Spleen (tissue), 11 donors: ENCODE results near the gene PGLYRP3. TPM values are rescaled to one million over a fixed set of nuclear protein-coding genes. Genes with fewer than 3 reads are reported as not detected.

Experiments used
- DNase-seq: peaks from one replicate; pipeline ENCODE4 v3.0.0-alpha.2; 2020
- H3K27ac ChIP-seq, 8 donors: fragments of 200-600 bp; sonication (generic) in 7 of 8; 1 replicate in 4 of 8; 2 replicates in 4 of 8; pipeline versions ENCODE4 v1.5.0 to v1.8.0; 2016 to 2021; ENCODE audit warnings: inconsistent platforms in 4 of 8, mild to moderate bottlenecking in 4 of 8, moderate library complexity in 1 of 8
- H3K27me3 ChIP-seq, 7 donors: fragments of 200-600 bp; sonication (generic) in 6 of 7; replicated peaks in 1 of 7; 1 replicate in 4 of 7; 2 replicates in 3 of 7; pipeline versions ENCODE4 v1.5.0 to v1.8.0; 2016 to 2021; ENCODE audit warnings: inconsistent platforms in 3 of 7, mild to moderate bottlenecking in 1 of 7
- H3K36me3 ChIP-seq, 6 donors: fragments of 200-600 bp; sonication (generic) in 5 of 6; 1 replicate in 4 of 6; 2 replicates in 2 of 6; pipeline versions ENCODE4 v1.5.0 to v1.8.0; 2016 to 2021; ENCODE audit warnings: inconsistent platforms in 2 of 6
- H3K4me1 ChIP-seq, 6 donors: fragments of 200-600 bp; sonication (generic) in 5 of 6; 1 replicate in 3 of 6; 2 replicates in 3 of 6; pipeline versions ENCODE4 v1.5.0 to v1.8.0; 2016 to 2021; ENCODE audit warnings: inconsistent platforms in 3 of 6
- H3K4me3 ChIP-seq, 8 donors: fragments of 200-600 bp; sonication (generic) in 7 of 8; 1 replicate in 4 of 8; 2 replicates in 4 of 8; pipeline versions ENCODE4 v1.5.0 to v1.8.0; 2016 to 2021; ENCODE audit warnings: inconsistent platforms in 4 of 8, mild to moderate bottlenecking in 4 of 8, moderate library complexity in 2 of 8
- H3K9me3 ChIP-seq, 8 donors: fragments of 200-600 bp; sonication (generic) in 7 of 8; 1 replicate in 4 of 8; 2 replicates in 4 of 8; pipeline versions ENCODE4 v1.5.0 to v1.8.0; 2016 to 2021; ENCODE audit warnings: inconsistent platforms in 4 of 8
- CTCF ChIP-seq, 11 experiments: fragments of 200-600 bp in 7 of 11; fragments of 450-650 bp in 4 of 11; sonication (generic) in 4 of 11; IDR thresholded peaks in 8 of 11; conservative IDR thresholded peaks in 3 of 11; 1 replicate in 7 of 11; 2 replicates in 4 of 11; pipeline versions ENCODE4 v1.4.0 to v1.8.0; 2016 to 2021; ENCODE audit warnings: antibody characterized with exemption in 11 of 11, inconsistent platforms in 4 of 11, mild to moderate bottlenecking in 1 of 11
- POLR2A ChIP-seq, 3 donors: fragments of 450-650 bp; IDR thresholded peaks; one replicate each; pipeline ENCODE4 v1.5.1; 2017; ENCODE audit warnings: antibody characterized with exemption in 3 of 3, mild to moderate bottlenecking in 1 of 3
- POLR2AphosphoS5 ChIP-seq, 3 donors: sonication (generic); formaldehyde crosslinking; IDR thresholded peaks; one replicate each; pipeline ENCODE4 v1.5.1; 2017; ENCODE audit warnings: antibody characterized with exemption in 3 of 3
- WGBS, 5 donors: extraction: QIAGEN DNeasy Blood & Tissue Kit in 3 of 5; methylation state at CpG; one replicate each; pipeline versions ENCODE4 v1.1.5 to v1.1.7; 2013 to 2018; 5-methylcytosine and 5-hydroxymethylcytosine counted together
- intact Hi-C: fragments of 100-400 bp; cut with DNase I; formaldehyde crosslinking; loops from one replicate; pipeline ENCODE4 v1.15.0; 2023; ENCODE audit warnings: low total_unique reads
- polyA plus RNA-seq, 3 donors: library from polyadenylated mRNA; stranded (reverse); fragments of 200-250 nt; gene quantifications; one replicate each; pipeline ENCODE4 v1.2.1, GENCODE V29; 2013
- total RNA-seq, 7 donors: library from RNA; depleted of rRNA in 3 of 7; stranded (reverse); fragments of >200 nt in 3 of 7; fragmentation: NEBNext Ultra II Directional in 4 of 7; extraction: Animal tissue kit (Norgen Biotek cat#: 25700) in 4 of 7; gene quantifications; one replicate each; pipeline versions ENCODE4 v1.1.0 to v1.2.1, GENCODE V29; 2016 to 2021
- donor health status: healthy with polysubstance abuse.
- donor health status: DM: no; HTN: no; CAD: no; lungs with moderate emphysema.
- donor health status: DM: no; HTN: no; CAD: no.
- donor health status: Bipolar disorder and iron deficiency.
- donor health status: healthy.
- donor health status: DM: no; HTN: no; CAD: no.
- donor health status: DM: yes; HTN: yes; CAD: no.

PGLYRP3 gene
- total and polyA plus RNA-seq, 10 donors: not detected

- 64 to 77% (median 69%) methylated on average over 7 of the region's 7 CpGs for WGBS, 5 donors
- intact Hi-C loops: no loop called here
- H3K27ac ChIP-seq: no peak overlapping the region
- no peak overlapping the region for H3K4me3 ChIP-seq
- DNase-seq: no peak
- no peaks in the 10 kb centered on the region for H3K36me3 ChIP-seq
- peaks cover 0 to 4% (median 0%) of the 10 kb centered on the region in 8 donors for H3K9me3 ChIP-seq
- peaks cover 0 to 17% (median 0%) of the 10 kb centered on the region in 7 donors for H3K27me3 ChIP-seq
- no peaks in the 10 kb centered on the region for H3K4me1 ChIP-seq
- TF ChIP-seq POLR2AphosphoS5 (IDR thresholded peaks at IDR 0.05): no peak
- no peak for TF ChIP-seq POLR2A (IDR thresholded peaks at IDR 0.05)
- TF ChIP-seq CTCF (IDR thresholded peaks at IDR 0.05 in 8 of 11, conservative IDR thresholded peaks at IDR 0.05 in 3 of 11): no peak
Measured at GRCh38 chr1:153310526-153310925, 2.2 kb downstream of the PGLYRP3 start.

GRCh38 chr1:153309441-153309840 is 3.3 kb downstream of the PGLYRP3 start:
- DNase-seq: no peak
- intact Hi-C loops: no loop called here
- TF ChIP-seq POLR2AphosphoS5 (IDR thresholded peaks at IDR 0.05): no peak
- TF ChIP-seq POLR2A (IDR thresholded peaks at IDR 0.05): no peak
- no peak for TF ChIP-seq CTCF (IDR thresholded peaks at IDR 0.05 in 8 of 11, conservative IDR thresholded peaks at IDR 0.05 in 3 of 11)
- Histone ChIP-seq H3K4me3 (no peak overlapping the region), H3K9me3 (peaks cover 0 to 2% (median 0%) of the 10 kb centered on the region in 8 donors), H3K27me3 (peaks cover 0 to 17% (median 0%) of the 10 kb centered on the region in 7 donors), H3K27ac (no peak overlapping the region), H3K4me1 (no peaks in the 10 kb centered on the region), H3K36me3 (no peaks in the 10 kb centered on the region)
- WGBS, 5 donors: 56 to 82% (median 76%) methylated on average over 2 of the region's 2 CpGs

- Histone ChIP-seq H3K4me1 (no peaks in the 10 kb centered on the region), H3K36me3 (no peaks in the 10 kb centered on the region), H3K4me3 (no peak overlapping the region), H3K9me3 (no peaks in the 10 kb centered on the region), H3K27ac (no peak overlapping the region), H3K27me3 (peaks cover 0 to 17% (median 0%) of the 10 kb centered on the region in 7 donors)
- DNase-seq: no peak
- 69 to 90% (median 79%) methylated on average over 2 of the region's 2 CpGs for WGBS, 5 donors
- TF ChIP-seq POLR2A (IDR thresholded peaks at IDR 0.05): no peak
- TF ChIP-seq POLR2AphosphoS5 (IDR thresholded peaks at IDR 0.05): no peak
- no peak for TF ChIP-seq CTCF (IDR thresholded peaks at IDR 0.05 in 8 of 11, conservative IDR thresholded peaks at IDR 0.05 in 3 of 11)
- intact Hi-C loops: no loop called here
Measured at GRCh38 chr1:153308540-153308939, 4.2 kb downstream of the PGLYRP3 start.

- H3K27ac ChIP-seq: no peak overlapping the region
- H3K36me3 ChIP-seq: no peaks in the 10 kb centered on the region
- TF ChIP-seq CTCF (IDR thresholded peaks at IDR 0.05 in 8 of 11, conservative IDR thresholded peaks at IDR 0.05 in 3 of 11): no peak
- no peak for TF ChIP-seq POLR2AphosphoS5 (IDR thresholded peaks at IDR 0.05)
- TF ChIP-seq POLR2A (IDR thresholded peaks at IDR 0.05): no peak
- WGBS, 5 donors: 81 to 90% (median 85%) methylated on average over 10 of the region's 10 CpGs
- H3K9me3 ChIP-seq: no peaks in the 10 kb centered on the region
- no peak overlapping the region for H3K4me3 ChIP-seq
- H3K27me3 ChIP-seq: peaks cover 0 to 17% (median 0%) of the 10 kb centered on the region in 7 donors
- no peak for DNase-seq
- H3K4me1 ChIP-seq: no peaks in the 10 kb centered on the region
- intact Hi-C loops: no loop called here
Measured at GRCh38 chr1:153307221-153307600, 5.5 kb downstream of the PGLYRP3 start.
